Measurements from ENCODE around the gene SIRPG.

SIRPG gene

GRCh38 chr20:1689721-1690120, 32.1 kb upstream of the SIRPG start:
- H3K9ac ChIP-seq (ENCODE audit: low read length in 5 of 5), result no peak overlapping the region
- no peak overlapping the region for H3K4me3 ChIP-seq (ENCODE audit: low read depth in 1 of 5, low read length in 5 of 5)
- no peaks in the 10 kb centered on the region for H3K36me3 ChIP-seq (ENCODE audit: control insufficient read depth in 5 of 5, insufficient read depth in 5 of 5, low read length in 5 of 5)
- no peak overlapping the region for H3K27ac ChIP-seq (ENCODE audit: low read depth, low read length)
- H3K9me3 ChIP-seq (ENCODE audit: control insufficient read depth in 5 of 5, low read length in 5 of 5), result peaks cover 0 to 5% (median 4%) of the 10 kb centered on the region in 5 donors
- no peaks in the 10 kb centered on the region for H3K4me1 ChIP-seq (ENCODE audit: control insufficient read depth in 5 of 5, insufficient read depth in 5 of 5, low read length in 5 of 5)
- H3K27me3 ChIP-seq (ENCODE audit: control insufficient read depth in 5 of 5, insufficient read depth in 4 of 5, low read length in 5 of 5), result peaks cover 0 to 14% (median 4%) of the 10 kb centered on the region in 5 donors

DNA sequence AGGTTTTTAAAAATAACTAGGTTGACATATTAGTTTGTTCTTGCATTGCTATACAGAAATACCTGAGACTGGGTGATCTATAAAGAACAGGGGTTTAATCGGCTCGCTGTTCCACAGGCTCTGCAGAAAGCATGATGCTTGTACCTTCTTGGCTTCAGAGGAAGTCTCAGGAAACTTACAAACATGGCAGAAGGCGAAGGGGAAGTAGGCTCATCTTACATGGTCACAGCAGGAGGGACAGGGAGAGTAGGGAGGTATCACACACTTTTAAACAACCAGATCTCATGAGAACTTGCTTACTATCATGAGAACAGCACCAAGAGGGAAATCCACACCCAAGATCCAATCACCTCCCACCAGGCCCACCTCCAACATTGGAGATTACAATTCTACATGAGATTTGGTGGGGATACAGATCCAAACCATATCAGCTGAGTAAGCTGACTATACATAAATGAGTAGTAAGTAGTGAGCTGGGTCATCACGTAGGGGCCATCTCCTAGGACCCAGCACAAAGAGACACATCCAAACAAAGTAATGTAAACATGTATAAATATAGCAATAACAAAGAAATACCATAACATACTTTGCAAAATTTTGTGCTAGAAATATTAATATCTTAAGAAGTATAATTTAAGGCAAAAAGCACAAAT, 31.4 kb upstream of the SIRPG start:
- H3K27me3 ChIP-seq (ENCODE audit: control insufficient read depth in 5 of 5, insufficient read depth in 4 of 5, low read length in 5 of 5), result peaks cover 0 to 9% (median 0%) of the 10 kb centered on the region in 5 donors
- H3K27ac ChIP-seq (ENCODE audit: low read depth, low read length), result no peak overlapping the region
- H3K36me3 ChIP-seq (ENCODE audit: control insufficient read depth in 5 of 5, insufficient read depth in 5 of 5, low read length in 5 of 5), result no peaks in the 10 kb centered on the region
- H3K9ac ChIP-seq (ENCODE audit: low read length in 5 of 5), result no peak overlapping the region
- H3K4me3 ChIP-seq (ENCODE audit: low read depth in 1 of 5, low read length in 5 of 5), result no peak overlapping the region
- no peaks in the 10 kb centered on the region for H3K4me1 ChIP-seq (ENCODE audit: control insufficient read depth in 5 of 5, insufficient read depth in 5 of 5, low read length in 5 of 5)
- peaks cover 0 to 5% (median 4%) of the 10 kb centered on the region in 5 donors for H3K9me3 ChIP-seq (ENCODE audit: control insufficient read depth in 5 of 5, low read length in 5 of 5)

- H3K27ac ChIP-seq (ENCODE audit: low read depth, low read length), result no peak overlapping the region
- peaks cover 0 to 9% (median 0%) of the 10 kb centered on the region in 5 donors for H3K27me3 ChIP-seq (ENCODE audit: control insufficient read depth in 5 of 5, insufficient read depth in 4 of 5, low read length in 5 of 5)
- peaks cover 0 to 7% (median 4%) of the 10 kb centered on the region in 5 donors for H3K9me3 ChIP-seq (ENCODE audit: control insufficient read depth in 5 of 5, low read length in 5 of 5)
- H3K4me1 ChIP-seq (ENCODE audit: control insufficient read depth in 5 of 5, insufficient read depth in 5 of 5, low read length in 5 of 5), result no peaks in the 10 kb centered on the region
- H3K36me3 ChIP-seq (ENCODE audit: control insufficient read depth in 5 of 5, insufficient read depth in 5 of 5, low read length in 5 of 5), result no peaks in the 10 kb centered on the region
- H3K4me3 ChIP-seq (ENCODE audit: low read depth in 1 of 5, low read length in 5 of 5), result no peak overlapping the region
- no peak overlapping the region for H3K9ac ChIP-seq (ENCODE audit: low read length in 5 of 5)
Observed at GRCh38 chr20:1687053-1687452, 29.5 kb upstream of the SIRPG start.

- Histone ChIP-seq H3K27me3 (ENCODE audit: control insufficient read depth in 5 of 5, insufficient read depth in 4 of 5, low read length in 5 of 5) (peaks cover 0 to 9% (median 0%) of the 10 kb centered on the region in 5 donors), H3K9ac (ENCODE audit: low read length in 5 of 5) (no peak overlapping the region), H3K4me3 (ENCODE audit: low read depth in 1 of 5, low read length in 5 of 5) (no peak overlapping the region), H3K36me3 (ENCODE audit: control insufficient read depth in 5 of 5, insufficient read depth in 5 of 5, low read length in 5 of 5) (no peaks in the 10 kb centered on the region), H3K4me1 (ENCODE audit: control insufficient read depth in 5 of 5, insufficient read depth in 5 of 5, low read length in 5 of 5) (no peaks in the 10 kb centered on the region), H3K27ac (ENCODE audit: low read depth, low read length) (no peak overlapping the region), H3K9me3 (ENCODE audit: control insufficient read depth in 5 of 5, low read length in 5 of 5) (peaks cover 0 to 8% (median 3%) of the 10 kb centered on the region in 5 donors)
Observed at GRCh38 chr20:1686151-1686748, 28.7 kb upstream of the SIRPG start.

GRCh38 chr20:1685304-1686052, 27.9 kb upstream of the SIRPG start:
- Histone ChIP-seq H3K4me3 (ENCODE audit: low read depth in 1 of 5, low read length in 5 of 5) (no peak overlapping the region), H3K27me3 (ENCODE audit: control insufficient read depth in 5 of 5, insufficient read depth in 4 of 5, low read length in 5 of 5) (peaks cover 0 to 4% (median 0%) of the 10 kb centered on the region in 5 donors), H3K27ac (ENCODE audit: low read depth, low read length) (no peak overlapping the region), H3K36me3 (ENCODE audit: control insufficient read depth in 5 of 5, insufficient read depth in 5 of 5, low read length in 5 of 5) (no peaks in the 10 kb centered on the region), H3K4me1 (ENCODE audit: control insufficient read depth in 5 of 5, insufficient read depth in 5 of 5, low read length in 5 of 5) (no peaks in the 10 kb centered on the region), H3K9ac (ENCODE audit: low read length in 5 of 5) (no peak overlapping the region), H3K9me3 (ENCODE audit: control insufficient read depth in 5 of 5, low read length in 5 of 5) (peaks cover 0 to 4% (median 0%) of the 10 kb centered on the region in 5 donors)

GRCh38 chr20:1684872-1685271, 27.3 kb upstream of the SIRPG start:
- Histone ChIP-seq H3K4me3 (ENCODE audit: low read depth in 1 of 5, low read length in 5 of 5) (no peak overlapping the region), H3K27me3 (ENCODE audit: control insufficient read depth in 5 of 5, insufficient read depth in 4 of 5, low read length in 5 of 5) (no peaks in the 10 kb centered on the region), H3K9me3 (ENCODE audit: control insufficient read depth in 5 of 5, low read length in 5 of 5) (peaks cover 0 to 4% (median 0%) of the 10 kb centered on the region in 5 donors), H3K4me1 (ENCODE audit: control insufficient read depth in 5 of 5, insufficient read depth in 5 of 5, low read length in 5 of 5) (no peaks in the 10 kb centered on the region), H3K36me3 (ENCODE audit: control insufficient read depth in 5 of 5, insufficient read depth in 5 of 5, low read length in 5 of 5) (no peaks in the 10 kb centered on the region), H3K27ac (ENCODE audit: low read depth, low read length) (no peak overlapping the region), H3K9ac (ENCODE audit: low read length in 5 of 5) (no peak overlapping the region)

DNA sequence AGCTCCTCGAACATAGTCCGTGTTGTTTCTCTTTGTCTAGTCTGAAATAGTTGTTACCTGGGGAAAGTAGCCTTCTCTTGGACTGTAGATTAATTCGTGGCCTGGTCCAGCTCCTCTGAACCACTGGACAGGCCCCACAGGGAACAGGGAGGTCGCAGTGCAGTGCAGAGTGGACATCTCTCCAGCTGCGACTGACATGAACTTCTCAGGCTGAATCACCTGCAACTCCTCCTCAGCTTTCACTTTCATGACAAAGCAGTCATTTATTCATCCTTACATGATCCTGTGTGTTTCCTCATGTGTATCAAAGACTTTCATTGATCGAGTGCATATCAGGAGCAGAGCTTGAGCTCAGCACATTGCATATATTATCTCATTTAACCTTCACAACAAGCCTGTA, 19.1 kb upstream of the SIRPG start:
- Histone ChIP-seq H3K4me1 (ENCODE audit: control insufficient read depth in 5 of 5, insufficient read depth in 5 of 5, low read length in 5 of 5) (no peaks in the 10 kb centered on the region), H3K9ac (ENCODE audit: low read length in 5 of 5) (no peak overlapping the region), H3K36me3 (ENCODE audit: control insufficient read depth in 5 of 5, insufficient read depth in 5 of 5, low read length in 5 of 5) (no peaks in the 10 kb centered on the region), H3K9me3 (ENCODE audit: control insufficient read depth in 5 of 5, low read length in 5 of 5) (no peaks in the 10 kb centered on the region), H3K27ac (ENCODE audit: low read depth, low read length) (no peak overlapping the region), H3K4me3 (ENCODE audit: low read depth in 1 of 5, low read length in 5 of 5) (no peak overlapping the region), H3K27me3 (ENCODE audit: control insufficient read depth in 5 of 5, insufficient read depth in 4 of 5, low read length in 5 of 5) (peaks cover 0 to 5% (median 0%) of the 10 kb centered on the region in 5 donors)

- Histone ChIP-seq H3K9ac (ENCODE audit: low read length in 5 of 5) (no peak overlapping the region), H3K4me1 (ENCODE audit: control insufficient read depth in 5 of 5, insufficient read depth in 5 of 5, low read length in 5 of 5) (no peaks in the 10 kb centered on the region), H3K27ac (ENCODE audit: low read depth, low read length) (no peak overlapping the region), H3K4me3 (ENCODE audit: low read depth in 1 of 5, low read length in 5 of 5) (no peak overlapping the region), H3K27me3 (ENCODE audit: control insufficient read depth in 5 of 5, insufficient read depth in 4 of 5, low read length in 5 of 5) (peaks cover 0 to 5% (median 1%) of the 10 kb centered on the region in 5 donors), H3K9me3 (ENCODE audit: control insufficient read depth in 5 of 5, low read length in 5 of 5) (no peaks in the 10 kb centered on the region), H3K36me3 (ENCODE audit: control insufficient read depth in 5 of 5, insufficient read depth in 5 of 5, low read length in 5 of 5) (no peaks in the 10 kb centered on the region)
Observed at GRCh38 chr20:1674990-1675780, 17.6 kb upstream of the SIRPG start.

- Histone ChIP-seq H3K9me3 (ENCODE audit: control insufficient read depth in 5 of 5, low read length in 5 of 5) (no peaks in the 10 kb centered on the region), H3K27me3 (ENCODE audit: control insufficient read depth in 5 of 5, insufficient read depth in 4 of 5, low read length in 5 of 5) (peaks cover 0 to 6% (median 2%) of the 10 kb centered on the region in 5 donors), H3K9ac (ENCODE audit: low read length in 5 of 5) (no peak overlapping the region), H3K27ac (ENCODE audit: low read depth, low read length) (no peak overlapping the region), H3K4me1 (ENCODE audit: control insufficient read depth in 5 of 5, insufficient read depth in 5 of 5, low read length in 5 of 5) (no peaks in the 10 kb centered on the region), H3K36me3 (ENCODE audit: control insufficient read depth in 5 of 5, insufficient read depth in 5 of 5, low read length in 5 of 5) (no peaks in the 10 kb centered on the region), H3K4me3 (ENCODE audit: low read depth in 1 of 5, low read length in 5 of 5) (no peak overlapping the region)
Observed at GRCh38 chr20:1674361-1674760, 16.8 kb upstream of the SIRPG start.

Measured in subcutaneous abdominal adipose tissue (tissue), 5 donors.